ENCODE measurements around the gene TRIM63. TPM values are rescaled to one million over a fixed set of nuclear protein-coding genes. Genes with fewer than 3 reads are reported as not detected.

TRIM63 gene
- total and polyA plus RNA-seq, 2 of the 8 experiments (the other 6 are each of a cell fraction or from before 2014, with no cell fraction given) = not detected

- ChIA-PET CTCF (ENCODE audit: partially characterized antibody) (interaction anchor here (1.0 to 1.3 kb wide), 3 partner anchors 57 to 188 kb away, joined by 3 to 4 read pairs (median 4); no protein-coding TSS in a partner anchor), POLR2A (ENCODE audit: partially characterized antibody) (no interaction called here)
- no peaks in the 10 kb centered on the region for H4K20me1 ChIP-seq (replicated peaks in 1 of 2; ENCODE audit: control insufficient read depth in 1 of 2, insufficient read depth in 2 of 2, low read length in 2 of 2)
- H3K36me3 ChIP-seq (ENCODE audit: control insufficient read depth in 2 of 4, insufficient read depth in 4 of 4, low read length in 3 of 4) = no peaks in the 10 kb centered on the region
- H3K18ac ChIP-seq (ENCODE audit: extremely low read depth, low read length) = no peak overlapping the region
- WGBS, 2 experiments (ENCODE audit: extremely low coverage in 1 of 2, insufficient coverage in 1 of 2, insufficient read length in 1 of 2, insufficient replicate concordance in 2 of 2, low coverage in 1 of 2, low lambda C conversion rate in 2 of 2, missing lambda C conversion rate in 1 of 2) = 94% methylated on average over 4 of the region's 4 CpGs; no CpG with 5 or more reads in 1 of the 2 experiments
- no peak overlapping the region for H4K8ac ChIP-seq (ENCODE audit: extremely low read depth, insufficient read depth, low read length)
- H3K27ac ChIP-seq (ENCODE audit: low read depth, low read length) = no peak overlapping the region
- no peak overlapping the region for H3K4me2 ChIP-seq (ENCODE audit: insufficient read depth in 1 of 2, low read depth in 2 of 2, low read length in 2 of 2)
- H4K5ac ChIP-seq (ENCODE audit: insufficient read length, low read depth, low read length) = no peak overlapping the region
- peaks cover 0 to 5% (median 2%) of the 10 kb centered on the region in 4 experiments; a peak in 3 of 7 replicates for H3K27me3 ChIP-seq (replicated peaks in 1 of 4; ENCODE audit: control insufficient read depth in 3 of 4, extremely low read depth in 1 of 4, insufficient read depth in 3 of 4, low read length in 3 of 4)
- H2AFZ ChIP-seq (ENCODE audit: low read length) = no peak overlapping the region
- H3K79me2 ChIP-seq (ENCODE audit: control insufficient read depth in 1 of 2, insufficient read depth in 2 of 2, low read length in 2 of 2) = no peaks in the 10 kb centered on the region
- H3K14ac ChIP-seq (ENCODE audit: insufficient read length) = no peak overlapping the region
- no peak overlapping the region for H2AK5ac ChIP-seq (ENCODE audit: low read depth, low read length)
- H3K9me3 ChIP-seq (ENCODE audit: insufficient read depth in 2 of 2, low read depth in 1 of 2, low read length in 1 of 2) = no peaks in the 10 kb centered on the region
- no peak overlapping the region for H3K9ac ChIP-seq (replicated peaks in 1 of 4; ENCODE audit: extremely low read depth in 1 of 4, low read depth in 3 of 4, low read length in 3 of 4)
- DNase-seq (ENCODE audit: low read depth in 1 of 2, low spot score in 2 of 2) = no peak
- no peaks in the 10 kb centered on the region for H3K23me2 ChIP-seq (ENCODE audit: low read depth, low read length)
- FAIRE-seq = no peak
- no peak overlapping the region for H3K23ac ChIP-seq (ENCODE audit: insufficient read length)
- H2BK5ac ChIP-seq (ENCODE audit: low read depth, low read length) = no peak overlapping the region
- H2BK15ac ChIP-seq (ENCODE audit: low read length) = no peak overlapping the region
- H4K91ac ChIP-seq (replicated peaks; ENCODE audit: insufficient read length, low read length) = no peak overlapping the region
- H3K4me1 ChIP-seq (replicated peaks in 1 of 4; ENCODE audit: control insufficient read depth in 3 of 4, insufficient read depth in 4 of 4, low read length in 3 of 4) = peaks cover 9 to 15% (median 12%) of the 10 kb centered on the region in 4 experiments
- no peak overlapping the region for H2BK20ac ChIP-seq (ENCODE audit: low read length)
- no peak overlapping the region for H2BK12ac ChIP-seq (ENCODE audit: low read depth, low read length)
- TF ChIP-seq SRF (IDR thresholded peaks at IDR 0.05; ENCODE audit: low read depth, low read length) (no peak), CBX8 (IDR thresholded peaks at IDR 0.05; ENCODE audit: borderline replicate concordance, low read depth, low read length) (no peak), SP1 (IDR thresholded peaks at IDR 0.05; ENCODE audit: low read depth, low read length) (no peak)
- H2BK120ac ChIP-seq (replicated peaks; ENCODE audit: low read depth, low read length) = no peak overlapping the region
- H3K79me1 ChIP-seq (ENCODE audit: low read depth, low read length) = no peaks in the 10 kb centered on the region
- no peak overlapping the region for H3K4ac ChIP-seq (replicated peaks; ENCODE audit: insufficient read length, low read depth, low read length)
- no peak overlapping the region for H3K4me3 ChIP-seq (ENCODE audit: extremely low read depth in 1 of 4, insufficient read depth in 2 of 4, low read depth in 3 of 4, low read length in 4 of 4)
- no peak overlapping the region for H3K56ac ChIP-seq (replicated peaks; ENCODE audit: insufficient read length, low read depth, low read length)
Measured at GRCh38 chr1:26098602-26099001, 31.2 kb upstream of the TRIM63 start.

All from H1 (cell line).